GM21723 (cell line): ENCODE data around the gene DLEC1.
"Not testable (repeated sequence)": the region's sequence is repeated elsewhere in the genome, so short reads cannot be mapped to it uniquely, and the experiment has no call there.

Source experiments
- ATAC-seq: cut with Tn5 transposase; IDR thresholded peaks from one replicate; pipeline ENCODE4 v1.9.1; 2021; ENCODE audit warnings: mild to moderate bottlenecking, moderate library complexity; ENCODE audit not compliant: unreplicated experiment

Gene DLEC1

GRCh38 chr3:38119821-38120692 lies 81.0 kb downstream of the DLEC1 start:
- no peak for ATAC-seq

- no peak for ATAC-seq
Measured at GRCh38 chr3:38120693-38121450, 81.9 kb downstream of the DLEC1 start.

GRCh38 chr3:38121451-38121831 lies 82.4 kb downstream of the DLEC1 start:
- ATAC-seq, result no peak

GRCh38 chr3:38121832-38122461 lies 82.9 kb downstream of the DLEC1 start:
- ATAC-seq, result no peak

- ATAC-seq, result no peak
Measured at GRCh38 chr3:38122712-38123290, 83.8 kb downstream of the DLEC1 start.

- no peak for ATAC-seq
Measured at GRCh38 chr3:38124324-38125122, 85.5 kb downstream of the DLEC1 start.

GRCh38 chr3:38125305-38126120 lies 86.5 kb downstream of the DLEC1 start:
- no peak for ATAC-seq

GRCh38 chr3:38126121-38126892 lies 87.3 kb downstream of the DLEC1 start:
- no peak for ATAC-seq

- ATAC-seq, result no peak
Measured at GRCh38 chr3:38127611-38128302, 88.7 kb downstream of the DLEC1 start.

- no peak for ATAC-seq
Measured at GRCh38 chr3:38128303-38128655, 89.3 kb downstream of the DLEC1 start.

DNA sequence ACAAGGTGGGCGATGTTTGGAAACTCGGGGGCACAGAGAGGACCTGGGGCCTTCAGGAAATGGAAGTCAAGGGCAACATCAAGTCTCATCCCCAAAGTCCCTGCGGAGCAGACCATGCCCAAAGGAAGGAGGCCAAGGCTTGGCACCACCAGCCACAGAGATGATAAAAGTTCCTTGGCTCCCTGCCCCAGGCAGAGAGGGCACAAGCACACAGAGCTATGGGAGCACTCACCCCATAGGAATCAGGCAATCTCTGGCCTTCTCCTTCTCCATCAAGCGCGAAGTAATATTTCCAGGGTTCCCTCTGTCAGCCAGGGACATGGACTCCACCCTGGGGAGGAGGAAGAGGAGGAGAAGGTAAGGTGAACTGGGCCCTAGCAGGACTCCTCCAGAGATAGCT lies 90.0 kb downstream of the DLEC1 start:
- ATAC-seq, result no peak

DNA sequence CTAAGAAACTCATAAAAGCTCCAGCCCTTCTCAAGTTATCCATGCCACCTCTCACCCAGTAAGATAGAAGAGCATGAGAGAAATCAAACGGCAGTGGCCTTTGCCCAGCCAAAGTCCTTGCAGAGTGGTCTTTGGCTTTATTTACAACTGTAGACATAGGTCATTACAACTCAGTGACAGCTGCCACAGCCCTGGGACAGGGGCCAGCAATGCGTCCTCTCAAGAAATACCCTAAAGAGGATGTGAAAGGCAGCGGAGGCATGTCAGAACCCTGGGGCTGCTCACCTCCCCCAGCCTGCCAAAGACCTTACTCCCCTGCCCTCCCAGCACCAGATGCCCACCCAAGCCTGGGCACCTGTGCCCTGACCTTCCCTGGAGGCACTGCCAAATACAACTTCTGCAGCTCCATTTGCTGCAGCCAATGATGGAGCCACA lies 91.6 kb downstream of the DLEC1 start:
- ATAC-seq, result no peak

GRCh38 chr3:38131621-38132369 lies 92.8 kb downstream of the DLEC1 start:
- no peak for ATAC-seq

DNA sequence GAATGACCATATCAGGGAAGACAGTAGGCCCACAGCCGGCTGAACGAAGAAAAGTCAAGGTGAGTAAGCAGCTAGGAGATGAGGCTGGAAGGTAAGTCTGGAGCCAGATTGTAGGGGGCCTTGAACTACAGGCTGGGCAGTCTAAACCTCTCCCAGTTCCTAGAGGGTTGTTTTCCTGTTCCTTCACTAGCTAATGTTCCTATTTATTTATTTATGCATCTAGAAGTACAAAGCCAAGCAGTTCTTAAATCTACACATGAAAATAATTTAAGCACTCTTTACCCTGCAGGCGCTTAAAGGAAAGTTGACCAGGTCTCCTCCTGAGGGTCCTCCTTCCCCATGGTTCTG lies 94.2 kb downstream of the DLEC1 start:
- no peak for ATAC-seq

DNA sequence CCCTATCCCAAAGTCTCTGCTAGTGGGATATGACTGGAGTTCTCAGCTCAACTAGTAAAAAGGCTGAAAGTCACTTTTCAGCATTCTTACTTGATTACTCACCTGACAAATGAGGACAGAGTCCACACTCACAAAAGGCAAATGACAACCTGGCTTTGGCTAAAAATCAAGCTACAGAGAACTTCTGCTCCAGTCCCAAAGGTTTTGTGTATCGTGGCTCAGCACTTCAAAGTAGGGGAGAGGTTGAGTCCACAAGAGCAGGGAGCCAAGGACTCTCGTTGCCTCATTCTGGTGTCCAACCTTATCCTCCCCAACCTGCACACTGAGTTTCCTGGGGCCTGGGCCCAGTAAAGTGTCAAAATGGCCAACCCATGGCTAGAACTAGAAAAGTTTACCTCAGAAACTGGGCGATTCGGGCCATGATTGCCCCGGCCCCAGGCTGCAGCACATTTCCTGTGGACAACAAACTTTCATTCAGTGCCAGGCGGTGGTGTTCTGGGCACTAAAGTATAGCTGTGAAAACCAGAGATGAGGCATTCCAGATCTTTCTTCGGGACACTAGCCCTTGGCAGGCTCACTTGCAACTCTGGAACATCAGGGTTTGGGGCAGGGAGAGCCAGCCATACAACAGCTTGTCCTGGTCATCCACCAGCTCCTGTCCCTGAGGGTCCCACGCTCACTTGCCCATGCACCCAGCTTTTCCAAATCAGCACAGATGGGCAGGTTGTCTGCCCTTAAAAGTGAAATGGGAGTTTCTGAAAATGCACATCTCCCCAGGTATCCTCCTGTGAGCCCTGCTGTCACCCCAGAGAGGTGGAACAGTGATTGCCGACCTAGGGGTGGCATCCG lies 94.8 kb downstream of the DLEC1 start:
- no peak for ATAC-seq

DNA sequence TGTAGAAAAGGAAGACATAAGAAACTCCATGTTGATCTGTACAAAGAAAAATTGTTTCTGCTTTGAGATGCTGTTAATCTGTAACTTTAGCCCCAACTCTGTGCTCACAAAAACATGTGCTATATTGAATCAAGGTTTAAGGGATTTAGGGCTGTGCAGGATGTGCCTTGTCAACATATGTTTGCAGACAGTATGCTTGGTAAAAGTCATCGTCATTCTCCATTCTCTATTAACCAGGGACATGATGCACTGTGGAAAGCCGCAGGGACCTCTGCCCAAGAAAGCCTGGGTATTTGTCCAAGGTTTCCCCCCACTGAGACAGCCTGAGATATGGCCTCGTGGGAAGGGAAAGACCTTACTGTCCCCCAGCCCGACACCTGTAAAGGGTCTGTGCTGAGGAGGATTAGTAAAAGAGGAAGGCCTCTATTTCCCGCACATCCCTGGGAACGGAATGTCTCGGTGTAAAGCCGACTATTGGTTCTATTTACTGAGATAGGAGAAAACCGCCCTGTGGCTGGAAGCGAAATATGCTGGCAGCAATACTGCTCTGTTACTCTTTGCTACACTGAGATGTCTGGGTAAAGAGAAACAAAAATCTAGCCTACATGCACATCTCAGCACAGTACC lies 95.6 kb downstream of the DLEC1 start:
- ATAC-seq, result not testable (repeated sequence)
